ENCODE results near the gene ARMH3.

Gene ARMH3

GRCh38 chr10:101807158-101807557 is 248.8 kb downstream of the ARMH3 start:
- peaks cover 95% of the 10 kb centered on the region for H3K36me3 ChIP-seq
- no peak for DNase-seq
- TF ChIP-seq CTCF (IDR thresholded peaks at IDR 0.05; ENCODE audit: low read depth, low read length): no peak

GRCh38 chr10:101803511-101803910 is 252.5 kb downstream of the ARMH3 start:
- no peak for TF ChIP-seq CTCF (IDR thresholded peaks at IDR 0.05; ENCODE audit: low read depth, low read length)
- Histone ChIP-seq H3K36me3 (peaks cover 95% of the 10 kb centered on the region), H3K27me3 (ENCODE audit: insufficient read depth, low read depth, severe bottlenecking) (no peaks in the 10 kb centered on the region), H3K4me3 (ENCODE audit: low read depth, low read length) (no peak overlapping the region), H3K9me3 (ENCODE audit: severe bottlenecking) (no peaks in the 10 kb centered on the region), H3K27ac (no peak overlapping the region)
- DNase-seq: no peak

More at GRCh38 chr10:101807158-101807557, 248.8 kb downstream of the ARMH3 start:
- H3K27me3 ChIP-seq (ENCODE audit: insufficient read depth, low read depth, severe bottlenecking): no peaks in the 10 kb centered on the region
- no peak overlapping the region for H3K27ac ChIP-seq
- no peak overlapping the region for H3K4me3 ChIP-seq (ENCODE audit: low read depth, low read length)
- no peaks in the 10 kb centered on the region for H3K9me3 ChIP-seq (ENCODE audit: severe bottlenecking)

- no peak for TF ChIP-seq CTCF (IDR thresholded peaks at IDR 0.05; ENCODE audit: low read depth, low read length)
- Histone ChIP-seq H3K27ac (no peak overlapping the region), H3K9me3 (ENCODE audit: severe bottlenecking) (no peaks in the 10 kb centered on the region), H3K4me3 (ENCODE audit: low read depth, low read length) (no peak overlapping the region), H3K27me3 (ENCODE audit: insufficient read depth, low read depth, severe bottlenecking) (no peaks in the 10 kb centered on the region), H3K36me3 (peaks cover 99% of the 10 kb centered on the region)
- no peak for DNase-seq
These were observed 258.4 kb downstream of the ARMH3 start for GRCh38 chr10:101797403-101798059.
